Raji (cell line): Measurements from ENCODE around the gene RERGL.

Experiments used
- POLR2A ChIP-seq: IDR thresholded peaks from 2 replicates; pipeline ENCODE4 v1.6.1; 2011; ENCODE audit warnings: low read depth, low read length, control low read depth; ENCODE audit not compliant: insufficient read depth

RERGL gene, protein sequence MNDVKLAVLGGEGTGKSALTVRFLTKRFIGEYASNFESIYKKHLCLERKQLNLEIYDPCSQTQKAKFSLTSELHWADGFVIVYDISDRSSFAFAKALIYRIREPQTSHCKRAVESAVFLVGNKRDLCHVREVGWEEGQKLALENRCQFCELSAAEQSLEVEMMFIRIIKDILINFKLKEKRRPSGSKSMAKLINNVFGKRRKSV

DNA sequence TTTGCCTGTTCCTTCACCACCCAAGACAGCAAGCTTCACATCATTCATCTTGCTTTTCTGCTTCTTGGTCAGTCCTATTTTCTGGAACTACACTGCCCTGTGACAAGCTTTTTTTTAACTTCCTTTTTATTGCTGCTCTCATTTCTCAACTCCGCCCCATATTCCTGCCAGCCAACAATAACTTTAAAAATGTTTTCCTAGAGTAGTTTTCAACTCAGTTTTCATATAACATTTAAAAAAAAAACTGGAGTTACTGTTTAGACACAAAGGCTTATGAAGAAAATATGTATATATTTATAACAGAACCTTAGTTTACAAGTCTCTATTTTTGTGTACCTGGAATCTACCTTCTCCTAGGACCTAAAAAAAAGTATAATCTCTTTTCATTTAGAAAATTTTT, at the start of gene RERGL:
Gene RERGL (minus strand): TSS at position 101 of the 400 bp plus-strand sequence. CDS start 53 bp downstream, at position 48.
- TF ChIP-seq POLR2A: no peak

DNA sequence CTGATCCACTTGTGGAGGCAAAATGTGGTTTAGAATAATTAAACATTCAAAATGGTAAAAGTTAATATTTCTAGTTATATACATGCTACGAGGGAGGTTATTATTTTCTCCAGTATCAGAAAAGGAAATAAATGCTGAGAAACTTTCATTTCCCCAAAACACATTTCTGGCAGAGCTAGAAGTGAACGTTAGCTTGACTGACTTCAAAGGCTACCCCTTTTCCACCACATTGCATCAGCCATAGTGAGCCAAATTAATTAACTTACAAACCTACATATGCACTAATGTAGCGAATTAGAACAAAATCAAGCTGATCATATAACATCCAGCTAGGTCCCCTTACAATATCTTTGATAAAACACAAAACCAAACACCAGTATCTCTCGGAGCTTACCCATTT, 49.3 kb upstream of the RERGL start:
- TF ChIP-seq POLR2A: no peak

DNA sequence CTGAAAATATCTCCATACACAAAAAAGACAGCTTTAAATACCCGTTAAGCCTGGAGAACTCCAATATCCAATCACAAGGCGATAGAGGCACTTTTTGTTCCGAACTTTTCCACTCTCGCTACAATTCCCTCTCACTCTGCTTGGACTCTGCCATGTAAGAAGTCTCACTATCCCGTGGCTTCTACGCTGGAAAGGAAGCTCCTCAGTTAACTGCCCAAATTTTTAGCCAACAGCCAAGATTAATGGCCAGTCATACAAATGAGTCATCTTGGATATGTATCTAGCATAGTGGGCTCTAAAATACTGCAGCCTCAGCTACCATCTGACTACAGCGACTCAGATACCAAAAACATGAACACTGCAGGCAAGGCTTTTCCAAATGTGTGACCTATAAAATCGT, 45.5 kb upstream of the RERGL start:
- no peak for TF ChIP-seq POLR2A

DNA sequence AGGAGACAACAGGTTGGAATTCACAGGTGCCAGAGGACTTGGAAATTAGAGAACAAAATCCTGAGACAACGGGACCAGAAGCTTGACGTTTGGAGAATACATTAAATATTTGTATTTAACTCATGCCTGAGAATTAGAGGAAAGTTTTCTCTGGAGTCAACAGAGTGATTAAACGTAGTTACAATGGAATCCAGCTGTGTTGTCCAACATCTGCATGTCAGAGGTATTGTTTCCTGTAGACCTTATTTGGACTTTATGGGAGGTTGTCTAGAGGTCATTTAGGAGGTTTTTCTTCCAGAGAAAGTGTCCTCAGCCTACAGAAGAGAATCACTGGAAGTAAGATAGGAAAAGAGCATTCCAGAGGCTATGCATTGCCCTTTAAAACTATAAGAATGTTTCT, 45.1 kb upstream of the RERGL start:
- no peak for TF ChIP-seq POLR2A

DNA sequence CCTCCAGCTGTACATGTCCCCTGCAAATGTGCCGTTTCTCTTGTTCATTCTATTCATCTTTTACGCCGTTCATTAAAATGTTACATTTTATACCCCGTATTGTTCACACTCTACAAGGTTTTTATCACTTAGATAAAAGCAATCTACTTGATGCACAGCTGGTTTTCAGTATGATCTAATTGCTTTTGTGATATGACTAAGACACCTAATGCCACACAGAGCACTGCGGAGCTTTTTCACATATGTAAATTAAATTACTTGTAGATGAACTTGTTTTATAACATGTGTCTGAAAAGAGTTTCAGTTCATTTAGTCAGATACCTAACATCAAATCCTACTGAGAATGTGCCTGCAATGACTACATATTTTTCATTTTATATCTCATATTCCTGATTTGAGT, 40.9 kb upstream of the RERGL start:
- no peak for TF ChIP-seq POLR2A

DNA sequence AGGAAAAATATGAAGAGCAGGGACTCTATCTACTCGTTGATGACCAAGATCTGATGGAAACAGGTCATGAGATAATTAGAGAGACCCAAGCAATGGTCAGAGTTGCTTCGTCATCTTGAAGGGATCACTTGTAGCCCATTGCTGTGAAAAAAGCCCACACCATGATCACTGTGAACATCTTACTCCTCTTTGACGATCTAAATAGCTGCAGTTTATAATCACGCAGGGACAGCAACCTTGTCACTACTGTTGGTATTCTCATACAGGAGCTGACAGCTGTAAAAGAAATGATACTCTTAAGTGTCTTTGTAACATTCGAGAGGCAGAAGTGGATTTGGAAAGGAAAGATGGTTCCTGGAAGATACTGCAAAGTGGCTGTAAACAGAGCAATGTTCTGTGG, 33.7 kb upstream of the RERGL start:
- TF ChIP-seq POLR2A: no peak

DNA sequence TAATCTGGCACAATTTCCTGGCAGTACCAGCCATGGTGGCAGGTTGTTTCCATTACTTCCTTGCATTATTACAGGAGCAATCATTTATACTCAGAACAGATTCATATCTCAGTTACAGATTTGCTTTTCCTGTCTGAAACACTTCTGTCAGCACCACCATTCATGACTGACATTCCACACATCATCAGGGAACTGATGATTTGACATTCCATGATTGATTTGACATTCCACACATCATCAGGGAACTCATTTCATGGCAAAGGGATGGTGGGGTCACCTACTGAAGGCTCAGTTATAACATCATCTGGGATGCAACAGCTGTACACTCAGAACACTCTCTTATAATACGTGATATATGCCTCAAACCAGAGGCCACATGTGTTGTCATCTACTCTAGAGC, 30.9 kb upstream of the RERGL start:
- TF ChIP-seq POLR2A: no peak

DNA sequence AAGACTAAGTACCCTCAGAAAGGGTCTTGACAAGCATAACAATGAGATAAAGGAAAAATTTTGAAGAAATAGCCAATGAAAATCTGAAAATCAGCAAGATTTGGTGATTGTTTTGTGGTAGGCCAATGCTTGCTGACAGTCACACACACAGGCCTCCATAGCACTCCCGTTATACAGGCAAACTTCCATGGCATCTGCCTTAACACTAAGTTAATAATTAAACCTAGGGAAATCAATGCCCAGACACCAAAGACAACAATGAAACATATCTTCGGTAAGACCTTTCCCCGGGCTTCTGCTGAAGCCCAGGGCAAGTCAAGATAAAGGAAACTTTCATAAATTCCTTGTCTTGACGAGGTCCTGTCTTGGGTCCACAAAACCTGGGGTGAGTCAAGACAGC, 18.6 kb upstream of the RERGL start:
- no peak for TF ChIP-seq POLR2A

DNA sequence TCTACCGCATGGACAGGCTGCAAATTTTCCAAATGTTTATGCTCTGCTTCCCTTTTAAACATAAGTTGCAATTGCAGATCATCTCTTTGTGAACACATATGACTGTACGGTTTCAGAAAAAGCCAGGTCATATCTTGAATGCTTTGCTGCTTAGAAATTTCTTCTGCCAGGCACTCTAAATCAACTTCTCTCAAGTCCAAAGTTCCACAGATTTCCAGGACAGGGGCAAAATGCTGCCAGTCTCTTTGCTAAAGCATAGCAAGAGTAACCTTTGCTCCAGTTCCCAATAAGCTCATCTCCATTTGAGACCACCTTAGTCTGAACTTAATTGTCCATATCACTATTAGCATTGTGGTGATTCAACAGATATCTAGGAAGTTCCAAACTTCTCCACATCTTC, 13.6 kb upstream of the RERGL start:
- TF ChIP-seq POLR2A: no peak

DNA sequence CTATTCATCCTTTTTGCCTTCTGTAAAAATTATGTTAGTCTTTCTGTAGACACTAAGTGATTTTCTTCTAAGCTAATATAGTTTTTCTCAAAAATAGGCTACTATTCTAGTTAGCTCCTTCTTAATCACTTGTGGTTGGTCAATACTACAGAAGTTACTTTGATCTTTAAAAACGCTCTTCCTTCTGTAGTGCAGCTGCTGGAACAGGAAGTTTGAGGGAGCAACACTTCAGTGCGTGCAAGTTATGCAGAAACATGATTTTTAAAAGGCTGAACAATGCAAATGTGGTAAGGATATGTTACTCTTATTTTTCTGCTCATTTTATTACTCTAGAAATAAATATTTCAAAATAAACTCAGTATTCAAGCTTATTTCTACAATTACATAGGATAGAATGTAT, 11.1 kb upstream of the RERGL start:
- no peak for TF ChIP-seq POLR2A

DNA sequence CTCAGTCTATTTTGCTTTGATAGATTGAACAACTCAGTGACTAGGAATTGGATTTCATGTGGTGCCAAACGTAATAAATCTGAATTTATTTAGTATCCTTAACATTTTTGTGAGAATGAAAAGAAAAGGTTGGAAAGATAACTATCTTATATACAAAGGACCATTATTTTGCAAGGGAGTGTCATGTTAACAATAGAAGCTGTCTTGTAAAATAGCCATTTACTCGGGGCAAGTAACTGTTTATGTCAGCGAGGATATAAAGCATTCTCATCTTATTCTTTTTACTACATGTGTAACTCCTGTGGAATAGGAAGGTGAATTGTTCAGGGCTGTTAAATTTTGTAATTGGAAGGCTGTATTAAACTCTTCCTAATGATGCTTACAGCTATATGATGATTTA, 5.9 kb downstream of the RERGL start:
- TF ChIP-seq POLR2A: no peak

DNA sequence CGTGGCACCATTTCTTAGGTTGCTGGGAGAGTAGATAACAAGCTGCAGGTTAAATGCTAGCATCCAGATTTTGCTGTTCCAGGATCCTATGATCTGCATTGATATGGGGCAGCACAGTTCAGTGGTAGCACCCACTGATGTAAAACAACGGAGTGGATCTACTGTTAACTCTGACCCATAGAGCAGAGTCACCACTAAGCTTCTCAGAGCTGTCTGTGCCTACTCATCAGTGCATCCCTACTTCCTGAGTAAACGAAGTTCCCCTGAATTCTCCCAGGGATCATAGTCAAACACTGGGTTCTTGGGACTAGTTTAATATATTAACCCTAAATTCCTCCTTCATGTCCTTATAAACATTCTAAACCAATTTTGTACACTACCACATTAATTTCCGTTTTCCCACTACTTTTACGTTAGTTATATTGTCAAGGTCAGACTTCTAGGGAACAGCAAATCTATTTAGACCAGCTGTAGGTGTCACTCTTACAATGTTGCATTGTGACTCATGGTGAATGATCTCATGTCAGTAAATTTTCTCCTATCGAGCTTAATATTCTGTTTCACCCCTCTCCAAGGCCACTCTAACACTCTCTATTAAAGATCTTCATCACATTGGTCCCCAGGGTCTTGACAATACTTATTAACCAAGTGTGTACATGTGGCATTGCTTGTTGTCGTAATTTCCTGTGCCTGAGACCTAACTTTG, 10.3 kb downstream of the RERGL start:
- no peak for TF ChIP-seq POLR2A

DNA sequence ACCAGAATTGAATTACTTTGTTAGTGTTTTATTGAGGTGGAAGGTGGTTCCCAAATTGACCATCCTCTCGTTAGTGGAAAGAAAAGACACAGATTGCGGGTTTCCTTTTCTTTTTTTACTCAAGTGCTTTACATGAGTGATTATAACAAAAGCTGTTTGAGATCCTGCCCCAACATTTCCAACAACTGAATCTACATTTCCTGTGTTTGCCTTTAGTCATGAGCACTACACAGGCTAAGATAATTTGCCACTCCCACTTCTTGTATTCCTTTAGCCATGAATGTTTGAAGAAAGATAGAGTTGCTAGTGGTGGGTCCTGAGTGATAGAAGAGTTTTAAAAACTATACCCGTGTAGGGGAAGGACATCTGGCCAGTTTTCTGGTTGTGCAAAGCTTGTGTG, 16.0 kb downstream of the RERGL start:
- TF ChIP-seq POLR2A: no peak

DNA sequence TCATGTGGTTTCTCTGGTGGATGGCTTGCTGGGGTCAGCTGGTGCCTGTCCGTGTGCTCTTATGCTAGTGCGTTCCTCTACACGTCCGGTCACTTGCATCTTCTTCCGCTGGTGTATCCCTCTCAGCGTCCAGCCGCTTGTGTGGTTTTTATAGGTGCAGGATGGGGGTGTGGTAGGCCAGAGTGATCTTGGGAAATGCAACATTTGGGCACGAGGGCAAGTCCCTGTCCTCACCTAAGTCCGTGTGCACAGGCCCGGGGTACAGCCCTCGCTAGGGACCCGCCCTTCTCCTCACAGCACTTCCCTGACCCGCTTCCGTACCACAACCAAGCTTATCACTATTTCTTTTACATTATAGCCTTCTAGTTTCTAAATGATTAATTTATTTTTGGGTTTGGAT, 17.3 kb downstream of the RERGL start:
- TF ChIP-seq POLR2A: no peak

DNA sequence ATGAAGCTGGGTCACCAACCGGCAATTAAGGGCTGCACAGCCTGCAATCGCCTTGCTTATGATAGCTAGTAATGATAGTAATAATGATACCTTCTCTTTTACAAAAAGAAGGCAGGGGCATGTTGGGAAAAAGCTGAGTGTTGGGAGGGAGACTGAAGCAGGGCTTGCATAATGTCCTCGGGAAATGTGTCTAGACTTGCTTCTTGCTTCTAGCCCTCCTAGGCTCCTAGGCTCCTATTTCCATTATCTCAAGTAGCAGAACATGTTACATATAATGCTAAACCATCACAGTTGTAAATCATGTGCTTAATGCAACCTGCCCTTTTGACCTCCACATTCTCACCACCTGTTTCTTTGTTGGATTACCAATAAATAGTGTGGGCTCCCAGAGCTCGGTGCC, 18.7 kb downstream of the RERGL start:
- no peak for TF ChIP-seq POLR2A

DNA sequence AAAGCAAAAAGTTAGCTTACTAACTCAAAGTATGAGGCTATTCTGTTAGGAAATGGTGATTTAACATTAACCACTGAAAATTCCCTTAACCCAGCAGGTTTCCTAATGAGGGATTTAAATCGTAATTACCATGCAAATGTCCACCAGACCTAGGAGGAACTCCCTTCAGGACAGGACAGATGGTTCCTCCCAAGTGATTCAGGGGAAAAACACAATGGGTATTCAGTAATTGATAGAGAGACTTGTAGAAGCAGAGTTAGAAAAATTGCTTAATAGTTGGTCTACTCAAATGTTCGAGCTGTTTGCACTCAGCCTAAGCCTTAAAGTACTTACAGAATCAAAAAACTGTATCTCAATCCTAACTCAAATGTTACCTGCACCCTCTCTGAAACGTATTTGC, 21.6 kb downstream of the RERGL start:
- no peak for TF ChIP-seq POLR2A

DNA sequence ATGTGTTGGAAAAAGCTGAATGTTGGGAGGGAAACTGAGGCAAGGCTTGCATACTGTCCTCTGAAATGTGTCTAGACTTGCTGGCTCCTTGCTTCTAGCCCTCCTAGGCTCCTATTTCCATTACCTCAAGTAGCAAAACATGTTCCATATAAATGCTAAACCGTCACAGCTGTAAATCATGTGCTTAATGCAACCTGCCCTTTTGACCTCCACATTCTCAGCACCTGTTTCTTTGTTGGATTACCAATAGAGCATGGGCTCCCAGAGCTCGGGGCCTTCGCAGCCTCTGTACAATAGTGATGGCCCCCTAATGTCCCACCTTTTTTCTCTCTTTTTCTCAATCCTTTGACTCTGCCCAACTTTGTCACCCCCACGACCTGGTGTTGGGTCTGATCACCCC, 23.3 kb downstream of the RERGL start:
- TF ChIP-seq POLR2A: no peak
